ENCODE results near the gene SCRN2.

Gene SCRN2

DNA sequence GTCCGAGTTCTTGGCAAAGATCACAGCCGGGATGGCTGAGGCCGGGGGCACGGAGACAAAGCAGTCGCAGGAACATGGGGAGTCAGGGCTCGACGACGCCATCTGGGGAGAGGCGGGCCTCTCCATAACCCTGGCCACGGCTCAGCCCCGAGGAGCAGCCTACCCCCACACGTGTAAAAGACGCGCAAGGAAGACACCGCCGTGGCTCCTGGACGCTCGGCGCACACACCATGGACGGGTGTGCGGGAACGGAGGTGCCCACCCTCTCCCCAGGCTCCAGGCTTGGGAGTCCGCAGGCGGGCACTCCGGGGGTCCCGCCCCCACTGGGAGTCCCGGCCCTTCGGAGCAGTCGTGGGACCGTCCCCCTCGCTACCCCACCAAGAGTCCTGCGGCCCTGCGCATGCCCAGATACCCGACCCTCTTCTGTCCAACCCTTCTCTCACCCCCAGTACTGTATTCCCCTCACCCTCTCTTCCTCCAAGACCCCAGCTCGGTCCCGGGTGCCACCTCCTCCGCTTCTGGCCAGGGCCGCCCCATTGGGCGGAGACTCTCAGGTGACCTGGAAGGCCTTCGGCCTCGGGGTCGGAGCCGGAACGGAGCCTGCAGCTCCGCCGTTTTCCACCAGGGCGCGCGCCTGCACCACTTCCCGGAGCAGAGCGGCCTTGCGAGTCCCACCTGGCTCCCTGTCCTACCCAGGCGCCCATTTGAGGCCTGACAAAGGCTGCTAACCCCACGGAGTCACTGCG, at the start of gene SCRN2:
SCRN2 (minus strand) TSS at position 532 of the 746 bp plus-strand sequence; CDS start at position 102, 430 bp downstream.
- peak; percentile 80 for DNase-seq

DNA sequence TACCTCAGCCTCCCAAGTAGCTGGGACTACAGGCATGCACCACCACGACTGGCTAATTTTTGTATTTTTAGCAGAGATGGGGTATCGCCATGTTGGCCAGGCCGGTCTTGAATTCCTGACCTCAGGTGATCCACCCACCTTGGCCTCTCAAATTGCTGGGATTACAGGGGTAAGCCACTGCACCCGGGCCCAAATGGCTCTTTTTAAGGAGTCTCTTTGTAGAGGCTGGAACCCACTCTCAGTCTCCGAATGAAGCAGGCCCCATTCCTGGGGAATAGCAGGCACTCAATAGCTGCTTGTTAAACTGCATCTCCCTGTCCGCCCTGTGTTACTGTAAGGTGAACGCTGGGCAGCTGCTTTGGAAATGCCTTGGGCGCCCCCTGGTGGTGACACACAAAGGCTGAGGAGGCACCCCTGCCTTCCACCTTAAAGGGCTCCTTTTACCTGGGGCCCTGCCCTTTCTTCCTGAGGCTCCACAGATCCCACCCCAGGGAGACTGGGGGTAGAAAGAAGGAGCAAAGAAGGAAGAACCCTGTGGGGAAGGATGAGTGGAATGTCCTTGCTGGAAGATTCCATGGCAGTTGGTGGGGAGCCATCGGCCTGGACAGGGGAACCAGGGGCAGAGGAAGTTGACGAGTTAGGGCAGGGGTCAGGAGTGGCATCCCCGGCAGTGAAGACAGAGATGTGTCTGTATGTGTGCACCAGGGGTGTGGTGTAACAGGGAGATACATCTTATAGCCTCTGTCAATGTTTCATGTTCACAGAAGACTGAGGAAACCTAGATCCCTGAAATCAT, 48.9 kb upstream of the SCRN2 start:
- DNase-seq: peak; percentile 65

DNA sequence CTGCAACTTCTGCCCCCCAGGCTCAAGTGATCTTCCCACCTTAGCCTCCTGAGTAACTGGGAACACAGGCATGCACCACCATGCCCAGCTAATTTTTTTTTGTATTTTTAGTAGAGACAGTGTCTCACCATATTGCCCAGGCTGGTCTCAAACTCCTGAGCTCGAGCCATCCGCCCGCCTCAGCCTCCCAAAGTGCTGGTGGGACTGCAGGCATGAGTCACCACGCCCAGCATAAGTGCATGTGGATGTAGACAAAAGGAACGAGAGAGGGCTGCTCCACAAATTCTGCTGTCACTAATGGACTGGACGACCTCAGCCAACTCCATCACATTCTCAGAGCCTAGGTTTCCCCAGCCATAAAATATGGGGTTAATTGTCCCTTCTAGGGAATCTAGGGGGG, 47.2 kb upstream of the SCRN2 start:
- DNase-seq: no peak

DNA sequence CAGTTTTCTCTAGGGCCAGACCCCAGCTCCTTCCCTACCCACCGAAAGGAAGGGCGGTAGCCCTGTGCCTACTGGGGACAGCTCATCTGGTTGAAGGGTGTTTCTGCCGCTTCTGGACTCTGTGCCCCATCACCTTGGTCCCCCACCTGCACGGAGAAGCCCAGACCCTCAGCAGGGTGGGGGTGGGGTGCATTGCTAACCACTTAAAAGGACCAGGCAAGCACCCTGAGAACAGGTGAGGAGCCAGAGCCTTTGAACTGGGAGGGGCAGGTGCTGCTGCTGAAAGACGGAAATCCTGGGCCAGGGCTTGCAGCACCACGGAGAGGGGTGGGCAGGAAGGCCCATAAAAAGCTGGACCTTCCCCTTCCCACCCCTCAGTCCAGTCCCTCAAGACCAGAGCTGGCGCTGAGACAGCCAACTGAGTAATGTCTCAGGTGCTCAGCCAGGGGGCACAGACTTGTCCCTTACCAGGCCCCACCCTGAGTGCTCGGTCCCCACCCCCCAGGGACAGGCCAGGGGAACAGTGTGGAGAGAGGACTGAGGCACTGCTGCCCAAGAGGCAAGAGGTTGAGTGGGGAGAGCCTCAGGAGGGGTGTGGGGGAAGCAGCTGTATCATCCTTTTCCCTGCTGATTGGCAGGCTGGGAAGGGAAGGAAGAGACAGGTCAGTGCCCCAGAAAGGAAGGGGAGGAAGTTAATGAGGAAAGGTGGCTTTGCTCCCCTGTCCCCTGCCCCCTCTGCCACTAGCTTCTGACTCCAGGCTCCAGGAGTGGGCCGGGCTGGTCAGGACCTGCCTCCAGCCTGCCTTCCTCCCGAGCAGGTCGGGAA, 44.0 kb upstream of the SCRN2 start:
- no peak for DNase-seq

DNA sequence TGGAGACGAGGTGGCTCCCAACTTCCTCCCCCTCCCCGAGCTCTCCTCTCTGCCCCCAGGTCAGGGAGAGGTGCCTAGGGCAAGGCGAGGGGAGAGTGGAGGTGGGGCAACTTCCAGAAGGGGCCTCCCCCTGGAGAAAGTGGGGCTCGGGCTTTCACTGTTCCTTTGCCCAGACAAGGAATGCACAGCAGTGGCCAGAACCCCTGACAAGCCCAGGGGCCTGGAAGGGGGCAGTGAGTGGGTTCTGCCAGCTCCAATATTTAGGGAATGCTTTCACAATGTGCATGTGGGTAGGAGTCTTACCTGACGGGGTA, 43.3 kb upstream of the SCRN2 start:
- DNase-seq: no peak

DNA sequence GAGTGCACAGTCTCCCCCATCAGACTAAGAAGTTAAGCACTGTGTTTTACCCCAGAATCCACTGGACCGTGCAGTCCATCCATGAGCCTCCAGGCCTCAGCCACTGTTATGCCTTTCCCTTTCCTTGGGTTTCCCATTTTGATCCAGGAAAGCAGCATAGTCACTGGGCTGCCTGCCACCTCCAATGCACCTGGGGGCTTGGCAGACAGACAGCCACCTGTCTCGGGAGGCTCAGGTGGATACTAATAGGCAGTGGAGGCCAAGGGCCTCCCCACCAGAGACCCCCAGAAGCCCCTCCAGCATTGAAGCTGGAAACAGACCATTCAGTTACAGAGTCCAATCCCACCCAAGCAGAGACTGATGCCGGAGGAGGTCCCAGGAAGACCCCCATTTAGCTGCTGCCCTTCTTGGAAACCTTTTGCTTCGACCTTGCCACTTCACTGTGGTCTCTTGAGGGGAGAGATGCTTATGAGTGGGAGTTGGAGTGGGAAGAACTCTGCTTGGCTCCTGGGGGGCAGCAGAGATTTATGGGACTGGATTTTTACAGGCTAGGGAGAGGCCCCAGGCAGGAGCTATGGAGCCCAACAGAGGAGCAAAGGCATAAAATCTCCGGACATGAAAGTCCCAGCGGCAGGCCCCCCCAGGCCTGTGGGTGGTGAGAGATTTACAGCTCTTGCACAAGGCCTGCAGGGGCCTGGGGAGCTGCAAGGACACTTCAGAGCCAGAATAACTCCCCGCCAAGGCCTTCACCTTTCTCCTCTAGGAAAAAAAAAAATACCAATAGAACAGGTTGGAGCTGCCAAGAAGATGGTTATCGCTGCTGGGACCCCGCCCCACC, 42.7 kb upstream of the SCRN2 start:
- DNase-seq: no peak

DNA sequence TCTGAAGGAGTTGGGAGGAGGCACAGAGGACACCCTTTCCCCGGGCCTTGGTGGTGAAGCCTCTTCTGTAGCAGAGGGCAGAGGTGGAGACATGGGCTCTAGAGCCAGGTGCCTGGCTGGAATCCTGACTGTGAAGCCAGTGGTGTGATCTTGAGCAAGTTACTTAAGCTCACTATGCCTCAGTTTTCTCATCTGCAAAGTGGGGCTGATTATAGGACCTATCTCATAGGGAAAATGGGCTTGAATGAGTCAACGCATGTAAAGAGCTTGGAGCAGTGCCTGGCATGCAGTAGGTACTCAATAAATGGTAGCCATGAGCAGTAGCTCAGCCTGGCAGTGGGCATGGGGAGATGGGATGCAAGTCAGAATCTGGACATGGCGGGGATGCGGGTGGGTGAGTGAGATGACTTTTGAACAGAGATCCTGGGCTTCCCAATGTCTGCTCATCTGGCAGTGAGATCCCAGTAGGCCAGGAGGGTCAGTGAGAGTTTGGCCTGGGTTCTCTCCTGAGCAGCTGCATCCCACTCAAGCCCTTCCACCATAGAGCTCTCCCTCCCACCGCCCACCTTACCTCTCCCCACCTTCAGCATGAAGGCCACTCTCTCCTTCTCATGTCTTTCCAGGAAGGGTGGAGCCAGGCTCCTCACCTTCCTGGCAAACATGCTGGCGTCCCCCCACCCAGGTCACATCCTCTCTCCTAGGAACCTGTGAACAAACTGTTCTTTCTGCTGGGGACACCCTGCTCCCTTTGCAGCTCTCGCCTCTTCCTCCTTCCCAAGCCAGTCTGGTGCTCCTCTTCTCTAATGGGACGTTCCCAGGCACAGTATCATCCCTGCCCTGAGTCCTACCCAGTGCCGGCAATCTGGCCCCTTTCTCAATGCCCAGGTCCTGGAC, 41.9 kb upstream of the SCRN2 start:
- no peak for DNase-seq

DNA sequence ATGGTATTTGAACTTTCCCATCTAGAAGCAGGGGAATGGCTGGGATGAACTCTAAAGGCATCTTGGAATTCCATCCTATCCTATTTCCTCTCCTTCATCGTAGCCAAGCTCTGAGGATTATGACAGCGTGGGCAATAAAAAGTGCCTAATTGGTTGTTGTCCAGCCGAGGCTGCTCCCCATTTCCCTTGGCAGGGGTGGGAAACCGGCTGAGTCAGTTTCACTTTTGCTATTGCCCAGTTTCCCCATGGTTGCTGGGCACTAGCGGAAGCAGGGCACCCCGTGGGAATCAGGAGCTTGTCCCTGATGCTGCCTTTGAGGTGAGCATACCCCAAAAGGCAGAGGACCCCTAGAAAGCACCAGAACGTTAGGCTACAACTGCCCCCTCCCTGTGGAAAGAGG, 41.2 kb upstream of the SCRN2 start:
- DNase-seq: no peak

DNA sequence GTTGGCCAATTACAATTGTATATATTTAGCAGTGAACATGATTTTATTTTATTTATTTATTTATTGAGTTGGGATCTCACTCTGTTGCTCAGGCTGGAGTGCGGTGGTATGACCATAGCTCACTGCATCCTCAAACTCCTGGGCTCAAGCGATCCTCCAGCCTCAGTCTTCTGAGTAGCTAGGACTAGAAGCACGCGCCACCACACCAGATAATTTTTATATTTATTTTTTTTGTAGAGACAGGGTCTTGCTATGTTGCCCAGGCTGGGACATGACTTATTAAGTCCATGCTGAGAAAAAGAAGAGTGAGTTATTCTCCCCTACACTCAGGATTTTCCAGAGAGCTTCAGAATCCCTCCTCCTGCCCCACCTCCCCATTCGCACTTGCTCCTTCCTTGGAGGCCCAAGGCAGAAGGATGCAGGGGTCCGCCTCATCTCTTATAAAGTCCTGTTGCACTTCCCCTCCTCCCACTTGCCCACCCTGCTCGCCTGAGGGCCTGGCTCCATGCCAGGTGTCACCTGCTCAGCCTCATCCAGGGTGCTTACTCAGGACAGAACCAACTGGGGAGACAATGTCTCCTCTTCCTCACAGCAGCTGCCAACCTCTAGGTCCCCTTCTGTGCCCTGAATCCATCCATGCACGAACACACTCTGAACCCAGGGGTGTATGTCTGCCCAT, 38.8 kb upstream of the SCRN2 start:
- DNase-seq: no peak

DNA sequence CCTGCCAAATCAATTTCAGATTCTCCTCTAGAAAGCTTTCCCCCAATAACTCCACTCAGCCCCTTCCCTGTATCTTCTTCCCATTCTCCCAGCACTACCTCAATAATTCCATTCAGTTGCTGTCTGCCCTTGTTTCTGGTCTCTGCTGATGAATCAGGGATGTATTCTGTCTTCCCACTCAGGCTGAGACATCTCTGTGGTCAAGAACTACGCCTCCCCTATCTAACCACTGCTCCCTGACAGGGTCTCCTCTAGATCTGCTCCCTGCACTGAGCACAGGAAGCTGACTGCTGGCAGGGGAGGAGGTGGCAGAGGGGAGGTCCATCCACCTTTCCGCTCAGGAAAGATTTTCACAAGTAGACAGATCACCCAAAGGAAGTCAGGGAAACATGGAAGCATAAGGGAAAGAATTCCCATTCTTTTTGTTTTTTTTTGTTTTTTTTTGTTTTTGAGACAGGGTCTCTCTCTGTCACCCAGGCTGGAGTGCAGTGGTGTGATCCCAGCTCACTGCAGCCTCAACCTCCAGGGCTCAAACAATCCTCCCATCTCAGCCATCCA, 38.0 kb upstream of the SCRN2 start:
- no peak for DNase-seq

DNA sequence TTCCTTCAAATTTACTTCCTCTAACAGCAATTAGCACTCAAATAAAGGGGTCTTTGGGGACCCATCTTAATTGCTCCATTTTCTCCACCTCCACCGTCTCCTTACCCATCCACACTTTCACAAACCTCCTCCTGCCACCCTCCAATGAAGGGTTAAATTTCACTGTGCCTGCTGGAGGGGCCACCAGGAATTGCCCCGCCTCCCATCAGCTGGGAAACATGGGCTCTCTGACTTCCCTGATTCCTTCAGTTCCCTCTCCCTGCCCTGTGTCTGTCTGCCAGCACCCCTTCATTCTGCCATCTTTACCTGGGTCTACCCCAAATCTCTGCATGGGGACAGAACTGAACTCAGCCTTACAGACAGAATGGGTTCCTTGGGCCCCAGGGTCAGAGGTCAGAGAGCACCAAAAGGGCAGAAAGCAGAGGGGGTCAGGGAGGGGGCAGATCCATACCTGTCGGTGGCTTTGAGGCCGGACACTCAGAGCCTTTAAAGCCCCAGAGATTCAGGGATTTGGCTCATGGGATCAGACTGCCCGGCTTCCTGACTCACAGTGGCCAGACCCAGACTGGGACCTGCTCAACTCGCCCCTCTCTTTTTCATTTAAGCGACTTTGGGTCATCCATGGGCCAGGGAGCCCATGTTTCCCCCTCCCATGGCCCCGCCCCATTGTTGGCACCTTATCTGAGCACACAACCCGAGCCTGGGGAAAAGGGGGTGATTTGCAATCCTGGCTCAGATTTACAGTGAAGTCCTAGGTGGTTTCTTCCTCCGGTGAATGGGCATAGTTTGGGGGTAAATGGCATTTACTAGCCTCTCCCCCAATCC, 37.3 kb upstream of the SCRN2 start:
- DNase-seq: no peak

DNA sequence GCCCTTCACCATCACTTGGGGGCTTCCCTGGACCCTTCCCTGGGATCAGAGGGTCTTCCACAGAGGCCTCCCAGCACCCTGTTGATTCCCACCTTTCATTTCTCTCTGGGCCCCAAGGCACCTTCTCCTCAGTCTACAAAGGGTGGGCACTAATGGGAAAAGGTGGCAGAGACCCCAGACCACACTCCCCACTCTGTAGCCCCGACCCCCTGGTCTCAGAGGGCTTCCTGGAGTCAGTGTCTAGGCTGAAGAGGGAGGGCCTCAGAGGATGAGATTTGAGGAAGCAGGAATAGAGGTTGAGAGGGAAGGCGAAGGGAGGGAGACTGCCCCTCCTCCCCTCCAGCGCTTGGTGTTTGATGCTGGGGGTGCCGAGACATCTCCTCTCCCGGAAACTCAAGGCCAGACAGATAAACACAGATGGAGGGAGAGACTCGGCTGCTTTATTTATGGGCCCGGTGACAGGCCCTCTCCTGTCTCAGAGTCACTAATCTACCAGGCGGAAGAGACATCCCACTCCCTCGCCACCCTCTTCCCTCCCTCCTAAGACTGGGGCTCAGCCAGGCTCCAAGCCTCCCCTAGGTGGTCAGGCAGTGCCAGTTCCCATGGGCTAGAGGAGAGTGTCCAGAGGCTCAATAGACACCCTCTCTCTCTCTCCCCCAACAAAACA, 36.4 kb upstream of the SCRN2 start:
- no peak for DNase-seq

DNA sequence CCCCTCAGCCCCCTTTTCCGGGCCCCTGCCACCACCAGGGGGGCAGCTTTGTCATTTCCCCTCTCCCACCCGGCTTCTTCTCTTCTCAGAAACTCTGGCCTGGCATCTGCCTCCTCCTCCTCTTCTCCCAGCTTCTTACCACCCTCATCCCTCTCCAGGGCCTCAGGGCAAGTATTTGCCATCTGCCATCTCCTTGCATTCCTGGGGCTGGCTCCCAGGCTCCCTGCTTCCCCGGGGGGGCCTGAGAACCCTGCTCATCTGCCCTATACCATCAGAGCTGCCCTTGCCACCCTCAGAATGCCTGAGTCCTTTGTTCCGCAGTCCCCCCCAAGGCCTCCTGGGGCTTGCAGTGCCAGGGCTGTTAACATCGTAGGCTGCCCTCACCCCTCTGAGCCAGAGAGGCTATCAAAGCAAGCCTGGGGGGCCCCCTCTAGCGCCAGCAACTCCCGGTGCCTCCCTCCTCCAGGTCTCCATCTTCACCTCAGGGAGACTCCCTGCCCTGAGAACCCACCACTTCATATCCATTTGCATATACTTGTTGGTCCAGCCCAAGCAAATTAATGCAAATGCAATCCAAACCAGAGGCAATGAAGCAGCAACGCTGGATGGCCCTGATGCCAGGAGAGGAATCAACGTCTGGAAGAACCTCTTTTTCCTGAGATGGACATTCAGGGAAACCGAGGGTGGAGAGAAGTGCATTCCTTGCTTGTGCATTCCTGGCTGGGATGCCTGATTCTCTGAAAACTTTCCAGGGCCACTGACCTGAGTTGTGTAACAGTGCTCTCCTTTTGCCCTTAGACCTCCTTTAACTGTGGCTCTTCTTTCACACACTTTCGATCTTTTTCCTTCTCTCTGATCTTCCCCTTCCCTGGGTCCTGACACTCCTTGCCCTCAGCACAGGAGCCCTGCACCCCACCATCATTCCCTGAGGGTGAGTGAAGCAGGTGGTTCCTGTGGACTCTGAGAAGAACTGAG, 34.2 kb upstream of the SCRN2 start:
- peak; percentile 80 for DNase-seq

DNA sequence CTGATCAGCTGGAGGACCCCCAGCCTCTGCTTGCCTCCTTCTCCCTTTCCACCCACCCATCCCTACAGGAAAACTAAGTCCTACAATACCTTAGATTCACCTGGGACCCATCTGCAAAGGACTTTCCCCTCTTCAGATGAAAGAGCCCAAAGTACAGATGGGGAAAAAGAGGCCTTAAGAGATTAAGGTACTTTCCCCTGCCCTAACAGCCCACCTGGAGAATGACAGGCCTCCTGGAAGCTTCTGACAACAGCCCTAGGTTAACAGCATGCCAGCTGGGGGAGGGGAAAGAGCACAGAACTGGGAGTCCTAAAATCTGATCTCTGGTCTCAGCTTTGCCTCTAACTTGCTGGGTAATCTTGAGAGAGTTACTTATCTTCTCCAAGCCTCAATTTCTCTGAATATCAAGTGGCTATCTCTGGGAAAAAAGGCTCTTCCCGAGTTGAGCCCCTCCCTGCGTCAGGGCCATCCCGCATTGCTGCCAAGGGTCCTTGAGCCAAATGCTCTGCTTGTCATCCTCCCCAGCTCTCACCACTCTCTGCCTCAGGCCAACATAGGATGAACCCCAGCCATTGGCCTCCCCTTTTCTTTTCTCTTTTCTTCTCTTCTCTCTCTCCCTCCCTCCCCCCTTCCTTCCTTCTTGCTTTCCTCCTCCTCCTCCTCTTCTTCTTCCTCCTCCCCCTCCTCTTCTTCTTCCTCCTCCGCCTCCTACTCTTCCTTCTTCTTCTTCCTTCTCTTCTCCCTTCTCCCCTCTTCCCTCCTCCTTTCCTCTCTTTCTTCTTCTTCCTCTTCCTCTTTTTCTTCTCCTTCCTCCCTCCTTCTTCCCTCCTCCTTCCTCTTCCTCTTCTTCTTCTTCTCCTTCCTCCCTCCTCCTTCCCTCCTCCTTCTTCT, 32.4 kb upstream of the SCRN2 start:
- no peak for DNase-seq

DNA sequence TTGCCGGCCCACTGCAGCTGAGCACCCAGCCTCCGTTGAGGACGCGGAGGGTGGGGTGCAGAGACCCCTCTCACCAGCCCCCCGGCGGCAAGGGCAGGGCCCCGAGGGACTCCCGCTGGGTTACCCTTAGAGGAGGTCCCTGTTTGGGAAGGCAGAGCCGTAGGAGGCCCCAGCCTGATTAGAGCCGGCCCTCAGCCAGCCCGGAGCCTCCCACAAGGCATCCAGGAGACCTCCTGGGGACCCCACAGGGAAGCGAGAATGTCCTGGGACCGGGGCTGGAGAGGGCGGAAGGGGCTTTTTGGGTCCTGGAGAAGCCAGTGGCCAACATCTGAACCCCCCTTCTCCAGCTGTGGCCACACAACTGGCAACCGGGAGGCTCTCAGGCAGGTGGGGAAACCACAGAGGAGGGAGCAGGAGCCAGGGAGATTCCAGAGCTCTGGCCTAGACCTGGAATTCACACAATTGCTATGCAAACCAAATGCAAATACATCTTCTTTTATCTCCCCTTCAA, 31.6 kb upstream of the SCRN2 start:
- peak; percentile 59 for DNase-seq

DNA sequence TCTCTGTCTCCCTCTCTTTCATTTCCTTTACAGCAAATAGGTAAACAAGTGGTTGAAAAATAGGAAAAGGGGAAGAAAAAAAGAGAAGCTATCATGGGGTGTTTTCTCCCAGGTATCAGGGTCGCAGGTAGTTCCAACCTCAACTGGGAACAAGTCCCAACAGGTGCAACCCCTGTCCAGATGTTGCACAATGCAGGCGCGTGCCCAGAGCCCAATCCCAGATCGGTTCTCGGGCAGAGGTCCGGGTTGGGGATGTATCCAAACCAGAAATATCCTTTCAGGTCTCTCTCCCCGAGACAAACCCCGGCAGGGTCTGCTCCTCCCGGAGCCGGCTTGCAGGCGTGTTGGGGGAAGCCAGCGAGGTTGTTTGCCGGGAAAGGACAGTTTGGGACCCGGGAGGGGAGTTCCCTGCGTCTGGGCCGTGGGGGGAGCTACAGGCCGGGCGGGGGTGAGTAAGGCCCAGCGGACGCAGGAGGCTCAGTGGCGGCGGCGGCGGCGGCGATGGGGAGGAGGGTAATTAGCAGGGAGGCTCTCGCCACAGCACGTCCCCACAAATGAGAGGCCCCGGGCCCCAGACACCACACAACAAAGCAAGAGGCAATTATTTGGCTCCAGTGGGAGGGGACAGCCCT, 31.1 kb upstream of the SCRN2 start:
- no peak for DNase-seq
